Esophagus muscularis mucosa (tissue), 4 donors: ENCODE measurements around the gene CILP2. TPM values are rescaled to one million over a fixed set of nuclear protein-coding genes. Genes with fewer than 3 reads are reported as not detected.

ENCODE experiments used
- DNase-seq: peaks from one replicate; pipeline ENCODE4 v3.0.0-alpha.2; 2017; ENCODE audit errors: extremely low spot score
- H3K27ac ChIP-seq, 4 donors: fragments of 200-600 bp; sonication (generic); replicated peaks in 1 of 4; 1 replicate in 3 of 4; 2 replicates in 1 of 4; pipeline ENCODE4 v1.5.1; 2016 to 2019; ENCODE audit warnings: mild to moderate bottlenecking in 1 of 4
- H3K27me3 ChIP-seq, 4 donors: fragments of 200-600 bp; sonication (generic); one replicate each; pipeline versions ENCODE4 v1.5.1 to v1.6.0; 2016 to 2019
- H3K36me3 ChIP-seq, 4 donors: fragments of 200-600 bp; sonication (generic); one replicate each; pipeline ENCODE4 v1.5.1; 2016 to 2019
- H3K4me1 ChIP-seq, 4 donors: fragments of 200-600 bp; sonication (generic); one replicate each; pipeline ENCODE4 v1.5.1; 2016 to 2019
- H3K4me3 ChIP-seq, 4 donors: fragments of 200-600 bp; sonication (generic); 1 replicate in 2 of 4; 2 replicates in 2 of 4; pipeline ENCODE4 v1.5.1; 2016 to 2019; ENCODE audit warnings: mild to moderate bottlenecking in 4 of 4, moderate library complexity in 1 of 4
- H3K9me3 ChIP-seq, 4 donors: fragments of 200-600 bp; sonication (generic); 1 replicate in 3 of 4; 2 replicates in 1 of 4; pipeline ENCODE4 v1.5.1; 2016 to 2019
- EP300 ChIP-seq: sonication (generic); formaldehyde crosslinking; IDR thresholded peaks from one replicate; pipeline ENCODE4 v1.6.1; 2017; ENCODE audit warnings: antibody characterized with exemption
- POLR2A ChIP-seq: fragments of 450-650 bp; IDR thresholded peaks from one replicate; pipeline ENCODE4 v1.6.1; 2017; ENCODE audit warnings: antibody characterized with exemption, moderate library complexity, mild to moderate bottlenecking, low read depth
- POLR2AphosphoS5 ChIP-seq, 2 donors: sonication (generic); formaldehyde crosslinking; IDR thresholded peaks; one replicate each; pipeline ENCODE4 v1.6.1; 2017; ENCODE audit warnings: antibody characterized with exemption in 2 of 2
- WGBS: methylation state at CpG from one replicate; pipeline ENCODE4 v1.1.5; 2018; 5-methylcytosine and 5-hydroxymethylcytosine counted together
- intact Hi-C: fragments of 100-400 bp; cut with DNase I; formaldehyde crosslinking; loops from one replicate; pipeline ENCODE4 v1.15.1; 2023
- total RNA-seq, 4 donors: library from RNA; depleted of rRNA; stranded (reverse); fragments of >200 nt; gene quantifications; one replicate each; pipeline versions ENCODE4 v1.1.0 to v1.2.1, GENCODE V29; 2016
- TF ChIP-seq, protein P1 (sequence below), 3 experiments: fragments of 200-600 bp in 2 of 3; fragments of 450-650 bp in 1 of 3; sonication (generic) in 2 of 3; IDR thresholded peaks; one replicate each; pipeline ENCODE4 v1.5.1; 2017 to 2019; ENCODE audit warnings: antibody characterized with exemption in 3 of 3, mild to moderate bottlenecking in 2 of 3, moderate library complexity in 1 of 3

The CILP2 gene
- total RNA-seq, 4 donors from 2014 or later, result 0.13 to 0.52 (median 0.29) TPM

DNA sequence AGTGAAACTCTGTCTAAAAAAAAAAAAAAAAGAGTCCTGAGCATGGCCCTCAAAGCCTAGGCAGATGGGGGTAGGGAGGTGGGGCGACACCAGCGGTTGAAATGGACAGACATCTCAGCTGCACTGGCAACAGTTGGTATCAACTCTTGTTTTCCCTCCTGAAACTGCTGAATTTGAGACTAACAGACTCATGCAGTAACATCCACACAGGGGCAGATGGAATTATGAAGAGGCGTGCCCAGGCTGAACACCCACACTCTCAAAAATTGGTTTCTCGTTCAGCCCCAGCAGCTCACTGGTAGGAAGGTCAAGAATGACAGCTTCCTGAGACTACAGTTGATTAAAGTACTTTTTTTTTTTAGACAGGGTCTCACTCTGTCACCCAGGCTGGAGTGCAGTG is 56.3 kb downstream of the CILP2 start:
- Histone ChIP-seq H3K36me3 (no peaks in the 10 kb centered on the region), H3K27me3 (no peaks in the 10 kb centered on the region), H3K9me3 (no peaks in the 10 kb centered on the region), H3K4me1 (peaks cover 4 to 14% (median 13%) of the 10 kb centered on the region in 4 donors), H3K27ac (no peak overlapping the region), H3K4me3 (no peak overlapping the region)
- intact Hi-C loops, result no loop called here
- 91% methylated on average over 4 of the region's 4 CpGs for WGBS
- DNase-seq, result no peak
- TF ChIP-seq EP300 (no peak), POLR2A (no peak), POLR2AphosphoS5 (IDR thresholded peaks at IDR 0.05) (no peak)
- TF ChIP-seq, protein P1, sequence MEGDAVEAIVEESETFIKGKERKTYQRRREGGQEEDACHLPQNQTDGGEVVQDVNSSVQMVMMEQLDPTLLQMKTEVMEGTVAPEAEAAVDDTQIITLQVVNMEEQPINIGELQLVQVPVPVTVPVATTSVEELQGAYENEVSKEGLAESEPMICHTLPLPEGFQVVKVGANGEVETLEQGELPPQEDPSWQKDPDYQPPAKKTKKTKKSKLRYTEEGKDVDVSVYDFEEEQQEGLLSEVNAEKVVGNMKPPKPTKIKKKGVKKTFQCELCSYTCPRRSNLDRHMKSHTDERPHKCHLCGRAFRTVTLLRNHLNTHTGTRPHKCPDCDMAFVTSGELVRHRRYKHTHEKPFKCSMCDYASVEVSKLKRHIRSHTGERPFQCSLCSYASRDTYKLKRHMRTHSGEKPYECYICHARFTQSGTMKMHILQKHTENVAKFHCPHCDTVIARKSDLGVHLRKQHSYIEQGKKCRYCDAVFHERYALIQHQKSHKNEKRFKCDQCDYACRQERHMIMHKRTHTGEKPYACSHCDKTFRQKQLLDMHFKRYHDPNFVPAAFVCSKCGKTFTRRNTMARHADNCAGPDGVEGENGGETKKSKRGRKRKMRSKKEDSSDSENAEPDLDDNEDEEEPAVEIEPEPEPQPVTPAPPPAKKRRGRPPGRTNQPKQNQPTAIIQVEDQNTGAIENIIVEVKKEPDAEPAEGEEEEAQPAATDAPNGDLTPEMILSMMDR (IDR thresholded peaks at IDR 0.05), result no peak

DNA sequence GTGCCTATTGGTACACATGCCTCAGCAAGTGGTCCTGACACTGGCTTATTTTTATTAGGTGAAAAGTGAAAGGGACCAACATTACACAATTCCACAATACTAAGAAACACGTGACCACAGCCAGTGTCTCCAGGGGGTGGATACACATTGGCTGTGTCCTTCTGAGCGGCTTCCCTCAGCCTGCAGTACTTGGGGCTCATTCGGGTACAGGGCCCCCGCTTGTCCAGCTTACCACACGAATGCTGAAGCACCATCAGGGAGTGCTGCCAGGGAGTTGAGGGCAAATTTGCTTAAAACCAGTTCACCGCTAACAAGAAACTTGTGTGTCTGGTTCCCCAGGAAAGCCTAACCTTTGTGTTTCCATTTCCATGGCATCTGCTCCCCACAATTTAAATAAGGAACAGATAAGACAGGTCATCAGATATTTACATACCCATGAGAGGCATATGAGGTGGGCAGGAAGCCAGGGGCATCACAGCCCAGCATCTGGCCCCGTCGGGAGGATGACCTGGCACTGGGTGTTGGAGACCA is 57.2 kb downstream of the CILP2 start:
- no peaks in the 10 kb centered on the region for H3K27me3 ChIP-seq
- DNase-seq, result no peak
- H3K4me1 ChIP-seq, result peaks cover 4 to 14% (median 13%) of the 10 kb centered on the region in 4 donors
- WGBS, result 70% methylated on average over 8 of the region's 8 CpGs
- no peak overlapping the region for H3K4me3 ChIP-seq
- H3K27ac ChIP-seq, result no peak overlapping the region
- no peaks in the 10 kb centered on the region for H3K36me3 ChIP-seq
- TF ChIP-seq POLR2AphosphoS5 (IDR thresholded peaks at IDR 0.05) (no peak), POLR2A (no peak), EP300 (no peak)
- TF ChIP-seq, protein P1 (IDR thresholded peaks at IDR 0.05), result no peak
- H3K9me3 ChIP-seq, result no peaks in the 10 kb centered on the region
- intact Hi-C loops, result no loop called here

Other genes with a start within 250 kb of the CILP2 start
- gene SUGP1, start 217.8 kb upstream of the CILP2 start, total RNA-seq, result 10 to 100 TPM; 26.0 to 43.8 (median 30.8) TPM
- 10 to 100 TPM; 27.4 to 47.8 (median 37.6) TPM for gene MAU2, start 217.4 kb upstream of the CILP2 start, total RNA-seq
- gene GATAD2A, start 132.6 kb upstream of the CILP2 start, total RNA-seq, result 10 to 100 TPM; 34.9 to 60.5 (median 42.5) TPM
- 1 to 10 TPM in 3 of 4 donors, under 1 TPM in 1; 0.33 to 3.7 (median 1.5) TPM for gene TSSK6, start 22.7 kb upstream of the CILP2 start, total RNA-seq
- 100 to 1,000 TPM in 2 of 4 donors, 10 to 100 TPM in 2; 75.0 to 186 (median 141) TPM for gene NDUFA13, start 22.0 kb upstream of the CILP2 start, total RNA-seq
- 1 to 10 TPM; 1.2 to 3.3 (median 2.8) TPM for gene YJEFN3, start 9.4 kb upstream of the CILP2 start, total RNA-seq
- gene PBX4, start 80.4 kb downstream of the CILP2 start, total RNA-seq, result 1 to 10 TPM in 1 of 4 donors, under 1 TPM in 2, not detected in 1; 0.66 to 3.7 (median 0.98) TPM
- gene LPAR2, start 90.0 kb downstream of the CILP2 start, total RNA-seq, result 1 to 10 TPM in 2 of 4 donors, under 1 TPM in 2; 0.69 to 2.7 (median 1.0) TPM
- gene GMIP, start 105.4 kb downstream of the CILP2 start, total RNA-seq, result 10 to 100 TPM in 1 of 4 donors, 1 to 10 TPM in 3; 6.9 to 15.9 (median 7.5) TPM
- gene ATP13A1, start 125.4 kb downstream of the CILP2 start, total RNA-seq, result 100 to 1,000 TPM in 1 of 4 donors, 10 to 100 TPM in 3; 59.3 to 104 (median 81.7) TPM
- gene ZNF101, start 130.6 kb downstream of the CILP2 start, total RNA-seq, result 1 to 10 TPM; 4.5 to 7.1 (median 5.7) TPM
- 1 to 10 TPM; 5.1 to 7.9 (median 6.2) TPM for gene ZNF14, start 194.8 kb downstream of the CILP2 start, total RNA-seq